MM.1S (cell line): ENCODE measurements around the gene DUXB.

Source experiments
- DNase-seq: peaks from one replicate; pipeline ENCODE4 v3.0.0-alpha.2; 2015
- H2AFZ ChIP-seq: fragments of 300-600 bp; sonication (generic); 2 replicates; pipeline ENCODE4 v1.6.0; 2016; ENCODE audit warnings: antibody characterized with exemption, low read length
- H3F3A ChIP-seq: fragments of 300-600 bp; sonication (generic); 2 replicates; pipeline ENCODE4 v1.6.1; 2016; ENCODE audit warnings: mild to moderate bottlenecking, antibody characterized with exemption, low read length, moderate library complexity, mixed read lengths; ENCODE audit not compliant: insufficient read depth
- H3K27ac ChIP-seq: fragments of 300-600 bp; sonication (generic); 2 replicates; pipeline ENCODE4 v1.5.1; 2016; ENCODE audit warnings: mild to moderate bottlenecking, low read length
- H3K27me3 ChIP-seq: fragments of 300-600 bp; sonication (generic); replicated peaks from 2 replicates; pipeline ENCODE4 v1.6.0; 2016; ENCODE audit warnings: low read length; ENCODE audit not compliant: insufficient read depth
- H3K36me3 ChIP-seq: fragments of 300-600 bp; sonication (generic); replicated peaks from 2 replicates; pipeline ENCODE4 v1.6.1; 2016; ENCODE audit warnings: mild to moderate bottlenecking, low read length, mixed read lengths; ENCODE audit not compliant: insufficient read depth
- H3K4me1 ChIP-seq: fragments of 300-600 bp; sonication (generic); 2 replicates; pipeline ENCODE4 v1.6.1; 2016; ENCODE audit warnings: low read length, mixed read lengths
- H3K4me2 ChIP-seq: fragments of 300-600 bp; sonication (generic); 2 replicates; pipeline ENCODE4 v1.6.0; 2016; ENCODE audit warnings: low read depth, low read length
- H3K4me3 ChIP-seq: fragments of 300-600 bp; sonication (generic); 2 replicates; pipeline ENCODE4 v1.5.1; 2016; ENCODE audit warnings: low read length, mixed read lengths
- H3K79me2 ChIP-seq: fragments of 300-600 bp; sonication (generic); 2 replicates; pipeline ENCODE4 v1.6.1; 2016; ENCODE audit warnings: mixed run types, low read length, mixed read lengths
- H3K9ac ChIP-seq: fragments of 300-600 bp; sonication (generic); 2 replicates; pipeline ENCODE4 v1.6.1; 2016; ENCODE audit warnings: low read length, mixed read lengths
- H3K9me2 ChIP-seq: fragments of 300-600 bp; sonication (generic); replicated peaks from 2 replicates; pipeline ENCODE4 v1.6.1; 2016; ENCODE audit warnings: mild to moderate bottlenecking, low read length, mixed read lengths; ENCODE audit not compliant: insufficient read depth
- H3K9me3 ChIP-seq: fragments of 300-600 bp; sonication (generic); replicated peaks from 2 replicates; pipeline ENCODE4 v1.6.1; 2016; ENCODE audit warnings: mild to moderate bottlenecking, low read length, mixed read lengths; ENCODE audit not compliant: insufficient read depth
- H4K20me1 ChIP-seq: fragments of 300-600 bp; sonication (generic); 2 replicates; pipeline ENCODE4 v1.6.1; 2016; ENCODE audit warnings: mild to moderate bottlenecking, low read length, moderate library complexity, mixed read lengths; ENCODE audit not compliant: insufficient read depth
- CTCF ChIP-seq: fragments of 300-600 bp; sonication (generic); IDR thresholded peaks from 2 replicates; pipeline ENCODE4 v1.5.1; 2016; ENCODE audit warnings: antibody characterized with exemption, low read length, mixed read lengths
- EZH2 ChIP-seq: fragments of 300-600 bp; sonication (generic); optimal IDR thresholded peaks from 2 replicates; pipeline ENCODE3; 2017; ENCODE audit warnings: low read depth, mild to moderate bottlenecking, antibody characterized with exemption, low read length, mixed read lengths
- EZH2phosphoT487 ChIP-seq: fragments of 300-600 bp; sonication (generic); IDR thresholded peaks from 2 replicates; pipeline ENCODE4 v1.6.1; 2018; ENCODE audit warnings: antibody characterized with exemption, low read length

Gene DUXB

GRCh38 chr16:75676909-75677308, 24.4 kb downstream of the DUXB start, which contains the start of gene CPHXL2:
Gene CPHXL2 (minus strand): TSS chr16:75677009. CDS start chr16:75676999, 10 bp downstream.
- Histone ChIP-seq H3K27ac (no peak within 1 kb of the TSS), H3K9me3 (no peaks in the 10 kb centered on the region), H4K20me1 (no peaks in the 10 kb centered on the region), H3F3A (no peaks in the 10 kb centered on the region), H3K4me2 (no peak within 1 kb of the TSS), H3K9me2 (no peaks in the 10 kb centered on the region), H2AFZ (no peak within 1 kb of the TSS), H3K79me2 (no peaks in the 10 kb centered on the region), H3K4me3 (no peak within 1 kb of the TSS), H3K4me1 (no peaks in the 10 kb centered on the region), H3K27me3 (no peaks in the 10 kb centered on the region), H3K9ac (no peak within 1 kb of the TSS), H3K36me3 (no peaks in the 10 kb centered on the region)
- no peak for DNase-seq
- TF ChIP-seq EZH2 = no peak
- TF ChIP-seq CTCF = no peak
- TF ChIP-seq EZH2phosphoT487 = no peak

GRCh38 chr16:75667503-75667902, 33.8 kb downstream of the DUXB start:
- Histone ChIP-seq H3K9me3 (no peaks in the 10 kb centered on the region), H3K4me2 (no peak overlapping the region), H3K4me3 (no peak overlapping the region), H3K36me3 (no peaks in the 10 kb centered on the region), H3K27ac (no peak overlapping the region), H3K4me1 (no peaks in the 10 kb centered on the region), H3K9ac (no peak overlapping the region), H4K20me1 (no peaks in the 10 kb centered on the region), H3K79me2 (no peaks in the 10 kb centered on the region), H2AFZ (no peak overlapping the region), H3F3A (no peaks in the 10 kb centered on the region), H3K27me3 (no peaks in the 10 kb centered on the region), H3K9me2 (no peaks in the 10 kb centered on the region)
- DNase-seq = no peak
- TF ChIP-seq EZH2phosphoT487 (no peak), CTCF (no peak), EZH2 (no peak)

- TF ChIP-seq EZH2phosphoT487 = no peak
- TF ChIP-seq CTCF = no peak
- TF ChIP-seq EZH2 = no peak
- Histone ChIP-seq H3K36me3 (no peaks in the 10 kb centered on the region), H3K4me3 (no peak overlapping the region), H3K4me1 (no peaks in the 10 kb centered on the region), H3K9me2 (no peaks in the 10 kb centered on the region), H3K9ac (no peak overlapping the region), H3K27ac (no peak overlapping the region), H3K4me2 (no peak overlapping the region), H2AFZ (no peak overlapping the region), H3K79me2 (no peaks in the 10 kb centered on the region), H3K27me3 (no peaks in the 10 kb centered on the region), H4K20me1 (no peaks in the 10 kb centered on the region), H3F3A (no peaks in the 10 kb centered on the region), H3K9me3 (no peaks in the 10 kb centered on the region)
- no peak for DNase-seq
Measured at GRCh38 chr16:75660726-75661302, 40.4 kb downstream of the DUXB start.
